ENCODE data around the gene AQP2.

Gene AQP2

GRCh38 chr12:49957570-49957967 lies 7.0 kb downstream of the AQP2 start:
- no peak for DNase-seq

GRCh38 chr12:49959685-49960473 lies 9.3 kb downstream of the AQP2 start:
- DNase-seq: no peak

GRCh38 chr12:49960474-49961110 lies 10.1 kb downstream of the AQP2 start:
- no peak for DNase-seq

- no peak for DNase-seq
These were observed 10.8 kb downstream of the AQP2 start, which contains the start of gene AQP5 for GRCh38 chr12:49961111-49961922. AQP5 (plus strand) TSS chr12:49961872; CDS start chr12:49962018, 146 bp downstream.

GRCh38 chr12:49961993-49962764 lies 11.6 kb downstream of the AQP2 start:
- DNase-seq: no peak

- no peak for DNase-seq
These were observed 12.6 kb downstream of the AQP2 start for GRCh38 chr12:49962861-49963765.

- no peak for DNase-seq
These were observed 13.7 kb downstream of the AQP2 start for GRCh38 chr12:49963976-49964815.

- no peak for DNase-seq
These were observed 14.5 kb downstream of the AQP2 start for GRCh38 chr12:49964849-49965624.

- DNase-seq: no peak
These were observed 15.3 kb downstream of the AQP2 start for GRCh38 chr12:49965836-49966235.

GRCh38 chr12:49966511-49967041 lies 16.0 kb downstream of the AQP2 start:
- no peak for DNase-seq

- DNase-seq: peak; percentile 98
These were observed 16.7 kb downstream of the AQP2 start for GRCh38 chr12:49967042-49967776.

GRCh38 chr12:49967777-49968250 lies 17.3 kb downstream of the AQP2 start:
- DNase-seq: no peak

GRCh38 chr12:49968471-49968870 lies 17.9 kb downstream of the AQP2 start:
- DNase-seq: no peak

GRCh38 chr12:49969027-49969426 lies 18.5 kb downstream of the AQP2 start:
- no peak for DNase-seq

- no peak for DNase-seq
These were observed 19.3 kb downstream of the AQP2 start for GRCh38 chr12:49969651-49970429.

GRCh38 chr12:49970658-49971057 lies 20.1 kb downstream of the AQP2 start:
- no peak for DNase-seq

- no peak for DNase-seq
These were observed 20.6 kb downstream of the AQP2 start for GRCh38 chr12:49971141-49971540.

- DNase-seq: no peak
These were observed 21.6 kb downstream of the AQP2 start for GRCh38 chr12:49972129-49972528.
